A549 treated with DMSO at 1 μM for 4 hours (cell line): ENCODE measurements around the gene ELF2. TPM values are rescaled to one million over a fixed set of nuclear protein-coding genes. Genes with fewer than 3 reads are reported as not detected.

ENCODE experiments used
- total RNA-seq: library from RNA; stranded (reverse); fragments of 200-300 nt; extraction: Qiagen RNA extraction; gene quantifications from 5 replicates; pipeline ENCODE4 v1.2.3, GENCODE V29; 2022; ENCODE audit warnings: low read depth

The ELF2 gene
- total RNA-seq, result 12.5 to 16.6 TPM (median 15.1 TPM) in 5 replicates

GRCh38 chr4:139177049-139177868 is at the start of gene ELF2:
Gene ELF2 (minus strand): TSS chr4:139177218. CDS start chr4:139137701, 39,517 bp downstream.

GRCh38 chr4:139015269-139015947 is 161.6 kb downstream of the ELF2 start, which contains the start of gene NOCT:
Gene NOCT (plus strand): TSS chr4:139015781. CDS start chr4:139015982, 201 bp downstream.

Other genes starting within 250 kb of the ELF2 start
- gene NOCT, start 161.4 kb downstream of the ELF2 start, total RNA-seq, result 11.1 to 14.7 TPM (median 13.4 TPM) in 5 replicates
- 0.47 to 0.85 TPM (median 0.82 TPM) in 5 replicates for gene MGARP, start 103.0 kb upstream of the ELF2 start, total RNA-seq
- 26.1 to 38.4 TPM (median 32.1 TPM) in 5 replicates for gene NAA15, start 124.3 kb upstream of the ELF2 start, total RNA-seq
- 70.3 to 78.8 TPM (median 73.3 TPM) in 5 replicates for gene NDUFC1, start 125.3 kb upstream of the ELF2 start, total RNA-seq